Fibroblast of mammary gland (primary cell): ENCODE results near the gene ORMDL2.
"Not testable (repeated sequence)": the region's sequence is repeated elsewhere in the genome, so short reads cannot be mapped to it uniquely, and the experiment has no call there.

Experiments used
- DNase-seq: peaks from one replicate; pipeline ENCODE4 v3.0.0-alpha.2; 2010; ENCODE audit warnings: low read depth
- H3K4me3 ChIP-seq: 2 replicates; pipeline ENCODE4 v1.5.1; 2011; ENCODE audit warnings: low read depth, mild to moderate bottlenecking, low read length, moderate library complexity; ENCODE audit not compliant: control insufficient read depth
- TF ChIP-seq, protein P1 (sequence below): conservative IDR thresholded peaks from 2 replicates; pipeline ENCODE4 v1.5.1; 2011; ENCODE audit warnings: low read depth, low read length, inconsistent platforms; ENCODE audit not compliant: control insufficient read depth, insufficient read depth

Gene ORMDL2

DNA sequence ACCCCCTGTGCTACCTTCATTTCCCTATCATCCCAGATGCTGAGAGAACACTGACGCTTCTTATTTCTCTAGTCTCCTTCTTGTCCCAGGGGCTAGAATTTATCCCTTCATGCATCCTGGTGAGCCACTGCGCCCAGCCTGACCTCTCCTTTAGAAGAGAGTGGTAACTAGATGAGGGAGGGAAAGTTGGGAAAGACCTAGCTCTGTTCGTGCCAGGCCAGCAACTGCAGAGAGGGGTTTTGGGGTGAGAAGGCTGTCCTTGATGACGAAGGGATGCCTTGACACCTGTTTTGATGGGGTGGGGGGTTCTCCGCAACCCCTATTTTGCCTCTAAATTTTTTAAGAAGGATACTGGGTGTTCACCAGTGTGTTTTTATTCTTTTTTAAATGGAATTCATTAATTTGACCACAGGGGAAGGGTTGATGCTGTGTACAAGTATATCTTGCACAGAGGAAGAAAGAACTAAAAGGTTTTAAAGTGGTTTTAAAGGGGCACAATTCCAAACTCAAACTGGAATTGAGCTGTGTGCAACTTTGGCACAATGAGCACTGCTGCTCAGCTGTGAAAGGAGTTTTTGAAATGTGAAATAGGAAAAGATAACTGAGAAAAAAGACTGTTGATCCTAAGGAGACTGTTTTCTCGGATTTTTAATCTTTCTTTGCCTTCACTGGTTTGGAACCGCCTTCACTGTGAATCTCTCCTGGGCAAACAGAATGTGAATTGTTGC lies 31.9 kb downstream of the ORMDL2 start:
- H3K4me3 ChIP-seq: no peak overlapping the region
- TF ChIP-seq, protein P1, sequence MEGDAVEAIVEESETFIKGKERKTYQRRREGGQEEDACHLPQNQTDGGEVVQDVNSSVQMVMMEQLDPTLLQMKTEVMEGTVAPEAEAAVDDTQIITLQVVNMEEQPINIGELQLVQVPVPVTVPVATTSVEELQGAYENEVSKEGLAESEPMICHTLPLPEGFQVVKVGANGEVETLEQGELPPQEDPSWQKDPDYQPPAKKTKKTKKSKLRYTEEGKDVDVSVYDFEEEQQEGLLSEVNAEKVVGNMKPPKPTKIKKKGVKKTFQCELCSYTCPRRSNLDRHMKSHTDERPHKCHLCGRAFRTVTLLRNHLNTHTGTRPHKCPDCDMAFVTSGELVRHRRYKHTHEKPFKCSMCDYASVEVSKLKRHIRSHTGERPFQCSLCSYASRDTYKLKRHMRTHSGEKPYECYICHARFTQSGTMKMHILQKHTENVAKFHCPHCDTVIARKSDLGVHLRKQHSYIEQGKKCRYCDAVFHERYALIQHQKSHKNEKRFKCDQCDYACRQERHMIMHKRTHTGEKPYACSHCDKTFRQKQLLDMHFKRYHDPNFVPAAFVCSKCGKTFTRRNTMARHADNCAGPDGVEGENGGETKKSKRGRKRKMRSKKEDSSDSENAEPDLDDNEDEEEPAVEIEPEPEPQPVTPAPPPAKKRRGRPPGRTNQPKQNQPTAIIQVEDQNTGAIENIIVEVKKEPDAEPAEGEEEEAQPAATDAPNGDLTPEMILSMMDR: no peak
- DNase-seq: no peak

- no peak overlapping the region for H3K4me3 ChIP-seq
- DNase-seq: no peak
- TF ChIP-seq, protein P1: no peak
These were observed 32.6 kb downstream of the ORMDL2 start for GRCh38 chr12:55850401-55850800.

GRCh38 chr12:55850893-55851292 lies 33.1 kb downstream of the ORMDL2 start:
- DNase-seq: peak; percentile 69
- TF ChIP-seq, protein P1: no peak
- H3K4me3 ChIP-seq: no peak overlapping the region

GRCh38 chr12:55852740-55853139 lies 34.9 kb downstream of the ORMDL2 start:
- TF ChIP-seq, protein P1: no peak
- no peak overlapping the region for H3K4me3 ChIP-seq
- no peak for DNase-seq

DNA sequence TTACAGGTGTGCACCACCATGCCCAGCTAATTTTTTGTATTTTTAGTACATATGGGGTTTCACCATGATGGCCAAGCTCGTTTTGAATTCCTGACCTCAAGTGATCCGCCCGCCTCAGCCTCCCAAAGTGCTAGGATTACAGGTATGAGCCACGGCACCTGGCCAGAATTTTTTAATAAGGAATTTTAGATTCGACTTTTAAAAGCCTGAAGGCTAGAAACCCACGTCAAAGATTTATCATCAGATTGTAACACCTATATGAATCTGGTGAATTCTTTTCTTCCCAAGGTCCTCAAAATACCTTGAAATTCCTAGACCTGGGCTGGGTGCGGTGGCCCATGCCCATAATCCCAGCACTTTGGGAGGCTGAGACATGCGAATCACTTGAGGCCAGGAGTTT lies 43.6 kb downstream of the ORMDL2 start:
- TF ChIP-seq, protein P1: no peak
- DNase-seq: no peak
- H3K4me3 ChIP-seq: no peak overlapping the region

- TF ChIP-seq, protein P1: no peak
- no peak for DNase-seq
- no peak overlapping the region for H3K4me3 ChIP-seq
These were observed 44.0 kb downstream of the ORMDL2 start for GRCh38 chr12:55861871-55862270.

- TF ChIP-seq, protein P1: no peak
- no peak overlapping the region for H3K4me3 ChIP-seq
- no peak for DNase-seq
These were observed 44.4 kb downstream of the ORMDL2 start for GRCh38 chr12:55862286-55862685.

DNA sequence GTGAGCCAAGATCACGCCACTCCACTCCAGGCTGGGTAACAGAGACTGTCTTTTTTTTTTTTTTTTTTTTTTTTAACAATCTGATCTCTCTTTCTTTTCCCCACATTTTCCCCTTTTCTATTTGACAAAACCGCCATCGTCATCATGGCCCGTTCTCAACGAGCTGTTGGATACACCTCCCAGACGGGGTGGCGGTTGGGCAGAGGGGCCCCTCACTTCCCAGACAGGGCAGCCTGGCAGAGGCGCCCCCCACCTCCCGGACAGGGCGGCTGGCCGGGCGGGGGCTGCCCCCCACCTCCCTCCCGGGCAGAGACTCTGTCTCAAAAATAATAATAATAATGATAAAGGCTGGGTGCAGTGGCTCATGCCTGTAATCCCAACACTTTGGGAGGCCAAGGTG lies 45.1 kb downstream of the ORMDL2 start:
- H3K4me3 ChIP-seq: not testable (repeated sequence)

More for the DNA sequence above, 45.1 kb downstream of the ORMDL2 start:
- not testable (repeated sequence) for DNase-seq
